Fibroblast of villous mesenchyme (primary cell): ENCODE data around the gene RPS16. TPM values are rescaled to one million over a fixed set of nuclear protein-coding genes. Genes with fewer than 3 reads are reported as not detected.
A peak's percentile ranks its signal among the peaks of the same experiment; 100 is the strongest.

Experiments used
- DNase-seq: peaks from one replicate; pipeline ENCODE4 v3.0.0-alpha.2; 2010; ENCODE audit warnings: low read depth
- H3K4me3 ChIP-seq: 2 replicates; pipeline ENCODE4 v1.5.1; 2011; ENCODE audit warnings: low read depth, mild to moderate bottlenecking, low read length
- total RNA-seq: library from RNA; depleted of rRNA; stranded (reverse); fragments of >200 nt; gene quantifications from 2 replicates; pipeline ENCODE4 v1.2.3, GENCODE V29; 2012
- TF ChIP-seq, protein P1 (sequence below): IDR thresholded peaks from 2 replicates; pipeline ENCODE4 v1.5.1; 2012; ENCODE audit warnings: low read depth, mild to moderate bottlenecking, low read length; ENCODE audit not compliant: insufficient read depth

The RPS16 gene
- total RNA-seq, 1 donor = 43.2 TPM

DNA sequence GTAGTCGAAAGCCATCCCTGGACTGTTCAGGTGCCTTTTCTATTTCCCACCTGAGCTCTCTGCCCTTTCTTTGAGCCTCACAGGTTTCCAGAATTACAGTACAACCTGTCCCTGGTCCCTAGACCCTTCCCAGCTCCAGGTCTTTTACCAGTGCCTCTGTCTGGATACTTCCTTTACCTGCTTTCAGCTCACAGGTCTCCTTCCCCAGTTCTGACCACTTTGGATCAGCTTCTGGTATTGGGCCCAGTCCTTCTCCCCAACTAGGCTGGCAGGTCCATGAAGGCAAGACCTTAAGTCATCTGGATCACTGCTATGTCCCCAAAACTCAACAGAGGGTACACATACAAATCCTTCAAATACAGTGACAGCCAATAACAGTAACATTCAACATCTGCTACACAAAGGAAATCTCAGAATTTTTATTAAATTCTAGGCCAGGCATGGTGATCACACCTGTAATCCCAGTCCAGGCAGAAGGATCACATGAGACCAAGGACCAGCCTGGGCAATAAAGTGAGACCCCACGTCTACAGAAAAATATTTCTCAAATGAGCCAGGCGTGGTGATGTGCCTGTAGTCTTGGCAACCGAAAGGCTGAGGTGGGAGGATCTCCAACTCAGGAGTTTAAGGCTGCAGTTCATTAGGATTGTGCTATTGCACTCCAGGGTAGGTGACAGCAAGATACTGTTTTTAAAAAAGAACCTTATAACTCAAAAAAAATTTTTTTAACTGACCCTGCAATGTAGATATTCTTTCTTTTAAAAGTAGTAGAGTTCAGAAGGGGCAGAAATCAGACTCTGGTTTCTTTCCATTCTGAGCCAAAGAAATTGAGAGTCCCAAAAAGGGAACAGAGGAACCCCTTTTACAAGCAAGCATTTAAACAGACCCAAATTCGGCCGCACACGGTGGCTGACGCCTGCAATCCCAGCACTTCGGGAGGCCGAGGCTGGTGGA is 1.3 kb downstream of the RPS16 start:
- TF ChIP-seq, protein P1, sequence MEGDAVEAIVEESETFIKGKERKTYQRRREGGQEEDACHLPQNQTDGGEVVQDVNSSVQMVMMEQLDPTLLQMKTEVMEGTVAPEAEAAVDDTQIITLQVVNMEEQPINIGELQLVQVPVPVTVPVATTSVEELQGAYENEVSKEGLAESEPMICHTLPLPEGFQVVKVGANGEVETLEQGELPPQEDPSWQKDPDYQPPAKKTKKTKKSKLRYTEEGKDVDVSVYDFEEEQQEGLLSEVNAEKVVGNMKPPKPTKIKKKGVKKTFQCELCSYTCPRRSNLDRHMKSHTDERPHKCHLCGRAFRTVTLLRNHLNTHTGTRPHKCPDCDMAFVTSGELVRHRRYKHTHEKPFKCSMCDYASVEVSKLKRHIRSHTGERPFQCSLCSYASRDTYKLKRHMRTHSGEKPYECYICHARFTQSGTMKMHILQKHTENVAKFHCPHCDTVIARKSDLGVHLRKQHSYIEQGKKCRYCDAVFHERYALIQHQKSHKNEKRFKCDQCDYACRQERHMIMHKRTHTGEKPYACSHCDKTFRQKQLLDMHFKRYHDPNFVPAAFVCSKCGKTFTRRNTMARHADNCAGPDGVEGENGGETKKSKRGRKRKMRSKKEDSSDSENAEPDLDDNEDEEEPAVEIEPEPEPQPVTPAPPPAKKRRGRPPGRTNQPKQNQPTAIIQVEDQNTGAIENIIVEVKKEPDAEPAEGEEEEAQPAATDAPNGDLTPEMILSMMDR = no peak
- no peak for DNase-seq
- peak overlapping the region; percentile 73 for H3K4me3 ChIP-seq

GRCh38 chr19:39433480-39434079 is 2.2 kb downstream of the RPS16 start:
- H3K4me3 ChIP-seq = no peak overlapping the region
- TF ChIP-seq, protein P1 = no peak
- no peak for DNase-seq

DNA sequence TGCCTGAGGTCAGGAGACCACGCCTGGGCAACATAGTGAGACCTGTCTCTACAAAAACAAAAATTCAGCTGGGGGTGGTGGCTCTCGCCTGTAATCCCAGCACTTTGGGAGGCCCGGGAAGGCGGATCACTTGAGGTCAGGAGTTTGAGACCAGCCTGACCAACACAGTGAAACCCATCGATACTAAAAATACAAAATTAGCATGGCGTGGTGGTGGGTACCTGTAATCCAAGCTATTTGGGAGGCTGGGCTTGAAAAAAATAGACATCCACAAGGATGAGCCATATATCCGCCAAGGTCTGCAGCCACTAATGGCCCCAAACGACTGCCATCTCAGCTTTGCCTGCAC is 3.1 kb downstream of the RPS16 start:
- H3K4me3 ChIP-seq = no peak overlapping the region
- TF ChIP-seq, protein P1 = no peak
- no peak for DNase-seq

DNA sequence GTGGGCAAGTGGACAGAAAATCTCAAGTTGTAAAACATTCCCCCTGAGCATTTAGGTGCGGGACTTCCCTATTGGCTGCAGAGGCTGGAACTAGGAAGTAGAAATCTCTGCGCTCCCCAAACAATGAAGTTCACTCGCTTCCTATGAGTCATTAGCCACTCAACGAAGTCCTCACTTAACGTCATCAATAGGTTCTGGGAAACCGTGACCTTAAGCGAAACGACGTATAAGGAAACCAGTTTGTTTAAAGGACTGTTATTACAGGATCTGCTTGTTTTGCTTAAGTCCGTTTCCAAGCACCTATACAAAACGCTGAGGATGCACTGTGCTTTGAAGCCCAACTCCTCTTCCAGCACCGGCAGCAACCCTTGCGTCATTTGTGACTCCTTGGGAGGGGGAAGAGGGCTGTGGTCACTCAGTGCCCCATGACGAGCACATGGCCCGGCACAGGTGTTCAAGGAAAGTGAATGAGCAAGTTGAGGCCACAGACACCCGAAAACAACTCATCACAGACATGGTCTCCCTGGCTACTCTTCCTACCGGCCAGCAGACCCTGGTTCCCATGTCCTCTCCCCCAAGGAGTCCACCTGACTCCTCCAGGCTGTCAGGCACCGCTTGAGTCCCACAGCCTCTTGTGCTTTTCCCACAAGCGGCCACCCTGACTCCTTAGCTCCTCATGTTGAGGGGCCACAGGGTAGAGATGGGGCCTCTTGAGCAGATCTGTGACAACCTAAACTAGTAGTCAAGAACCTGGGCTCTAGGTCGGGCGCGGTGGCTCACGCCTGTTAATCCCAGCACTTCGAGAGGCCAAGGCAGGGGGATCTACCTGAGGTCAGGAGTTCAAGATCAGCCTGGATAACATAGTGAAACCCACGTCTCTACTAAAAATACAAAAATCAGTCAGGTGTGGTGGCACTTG is 4.8 kb downstream of the RPS16 start:
- H3K4me3 ChIP-seq = no peak overlapping the region
- DNase-seq = peak; percentile 98
- TF ChIP-seq, protein P1 = no peak

GRCh38 chr19:39428283-39429112 is 7.3 kb downstream of the RPS16 start:
- DNase-seq = peak; percentile 96
- H3K4me3 ChIP-seq = no peak overlapping the region
- TF ChIP-seq, protein P1 = no peak

- no peak for DNase-seq
- TF ChIP-seq, protein P1 = no peak
- H3K4me3 ChIP-seq = no peak overlapping the region
Observed at GRCh38 chr19:39427707-39428106, 8.0 kb downstream of the RPS16 start.
